GM10248 (cell line): ENCODE measurements around the gene PHF2.

ENCODE experiments used
- CTCF ChIA-PET: fragments of 300-600 bp; sonication (Branson Sonifier 250); formaldehyde crosslinking; extraction: SDS; loops from one replicate; lab custom pipeline; 2021; ENCODE audit warnings: antibody characterized with exemption; lab: Yijun Ruan, JAX
- POLR2A ChIA-PET: fragments of 350-650 bp; sonication (Branson Sonifier 250); formaldehyde crosslinking; extraction: SDS; loops from one replicate; lab custom pipeline; 2020; ENCODE audit warnings: antibody characterized with exemption; lab: Yijun Ruan, JAX
- DNase-seq: peaks from one replicate; pipeline ENCODE4 v3.0.0; 2012; ENCODE audit errors: extremely low spot score
- TF ChIP-seq, protein P1 (sequence below): IDR thresholded peaks from 2 replicates; pipeline ENCODE4 v1.5.1; 2012; ENCODE audit warnings: mild to moderate bottlenecking, low read depth; ENCODE audit errors: extremely low read depth, missing control alignments, control extremely low read depth

Gene PHF2

DNA sequence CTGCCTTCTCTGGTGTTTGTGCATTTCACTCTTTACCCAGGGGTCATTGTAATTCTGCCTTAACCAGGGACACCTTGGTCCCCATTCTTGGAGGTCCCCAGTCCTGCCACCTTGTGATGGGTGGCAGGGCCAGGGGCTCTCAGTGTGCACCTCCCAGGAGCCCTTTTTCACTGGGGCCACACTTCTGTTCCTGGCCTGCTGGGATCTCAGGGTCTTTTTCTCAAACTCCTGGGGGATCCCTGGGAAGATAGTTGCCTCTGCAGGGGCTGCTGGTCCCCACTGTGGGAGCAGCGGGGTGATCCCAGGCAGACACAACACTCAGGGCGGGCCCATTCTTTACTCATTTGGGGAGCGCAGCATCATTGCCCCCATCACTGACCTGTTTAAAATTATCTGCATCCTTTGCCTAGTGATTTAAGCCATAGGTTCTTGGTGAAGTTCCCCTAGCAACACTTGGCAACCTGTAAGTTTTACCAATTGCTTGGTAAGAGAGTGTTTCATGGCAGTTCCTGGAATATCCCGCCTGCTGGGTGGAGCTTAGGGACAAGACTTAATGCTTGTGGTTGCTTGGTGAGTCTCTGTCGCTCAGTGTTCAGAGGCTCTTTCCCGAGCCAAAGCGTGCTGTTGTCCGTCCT lies 15.7 kb downstream of the PHF2 start:
- ChIA-PET CTCF (no interaction called here), POLR2A (no interaction called here)
- TF ChIP-seq, protein P1, sequence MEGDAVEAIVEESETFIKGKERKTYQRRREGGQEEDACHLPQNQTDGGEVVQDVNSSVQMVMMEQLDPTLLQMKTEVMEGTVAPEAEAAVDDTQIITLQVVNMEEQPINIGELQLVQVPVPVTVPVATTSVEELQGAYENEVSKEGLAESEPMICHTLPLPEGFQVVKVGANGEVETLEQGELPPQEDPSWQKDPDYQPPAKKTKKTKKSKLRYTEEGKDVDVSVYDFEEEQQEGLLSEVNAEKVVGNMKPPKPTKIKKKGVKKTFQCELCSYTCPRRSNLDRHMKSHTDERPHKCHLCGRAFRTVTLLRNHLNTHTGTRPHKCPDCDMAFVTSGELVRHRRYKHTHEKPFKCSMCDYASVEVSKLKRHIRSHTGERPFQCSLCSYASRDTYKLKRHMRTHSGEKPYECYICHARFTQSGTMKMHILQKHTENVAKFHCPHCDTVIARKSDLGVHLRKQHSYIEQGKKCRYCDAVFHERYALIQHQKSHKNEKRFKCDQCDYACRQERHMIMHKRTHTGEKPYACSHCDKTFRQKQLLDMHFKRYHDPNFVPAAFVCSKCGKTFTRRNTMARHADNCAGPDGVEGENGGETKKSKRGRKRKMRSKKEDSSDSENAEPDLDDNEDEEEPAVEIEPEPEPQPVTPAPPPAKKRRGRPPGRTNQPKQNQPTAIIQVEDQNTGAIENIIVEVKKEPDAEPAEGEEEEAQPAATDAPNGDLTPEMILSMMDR: no peak
- no peak for DNase-seq

DNA sequence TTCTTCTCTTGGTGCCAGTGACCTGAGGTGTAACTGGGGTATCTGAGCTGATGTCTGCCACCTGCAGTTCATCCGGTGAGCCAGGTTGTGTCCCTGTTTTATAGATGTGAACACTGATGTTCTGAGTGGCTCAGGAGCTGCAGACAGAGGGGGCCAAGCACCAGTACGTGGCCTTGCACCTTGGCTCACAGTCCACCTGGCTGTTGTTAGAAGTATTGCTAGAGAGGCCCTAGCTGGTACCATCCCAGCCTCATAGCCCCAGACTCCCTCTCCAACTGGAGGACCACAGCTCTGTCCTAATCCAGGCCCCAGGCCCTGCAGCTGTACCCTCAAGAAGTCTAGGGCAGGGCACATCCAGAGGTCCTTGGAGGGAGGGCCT lies 16.2 kb downstream of the PHF2 start:
- CTCF ChIA-PET: interaction anchor here (0.7 kb wide), 1 partner anchor 10 kb away, joined by 3 read pairs; no protein-coding TSS in a partner anchor
- TF ChIP-seq, protein P1: no peak
- DNase-seq: no peak
- POLR2A ChIA-PET: no interaction called here

DNA sequence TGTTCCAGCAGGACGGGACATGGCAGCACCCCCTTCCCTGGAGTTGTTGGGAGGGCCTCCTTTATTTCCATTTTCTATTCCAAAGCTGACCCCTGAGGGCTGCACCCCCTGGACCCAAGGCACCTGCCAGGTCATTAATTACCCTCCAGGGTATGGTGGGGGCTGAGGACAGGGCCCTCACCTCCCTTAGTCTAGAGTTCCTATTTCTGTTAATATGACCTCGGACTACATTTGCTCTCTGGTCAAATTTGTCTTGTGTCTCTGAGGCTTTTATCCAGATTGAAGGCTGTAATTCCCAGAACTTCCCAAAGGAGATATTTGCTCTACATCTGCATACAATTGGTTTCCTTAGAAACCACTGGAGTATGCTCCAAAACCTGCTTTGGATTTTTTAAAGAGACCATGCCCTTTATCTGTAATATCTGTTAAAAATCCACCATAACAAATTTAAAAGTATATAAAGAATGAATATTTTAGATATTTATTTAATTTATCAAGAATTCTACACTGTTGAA lies 16.8 kb downstream of the PHF2 start:
- ChIA-PET CTCF (interaction anchor here (0.7 to 0.9 kb wide), 2 partner anchors 10 to 11 kb away, joined by 3 read pairs; no protein-coding TSS in a partner anchor), POLR2A (no interaction called here)
- TF ChIP-seq, protein P1: no peak
- DNase-seq: no peak

DNA sequence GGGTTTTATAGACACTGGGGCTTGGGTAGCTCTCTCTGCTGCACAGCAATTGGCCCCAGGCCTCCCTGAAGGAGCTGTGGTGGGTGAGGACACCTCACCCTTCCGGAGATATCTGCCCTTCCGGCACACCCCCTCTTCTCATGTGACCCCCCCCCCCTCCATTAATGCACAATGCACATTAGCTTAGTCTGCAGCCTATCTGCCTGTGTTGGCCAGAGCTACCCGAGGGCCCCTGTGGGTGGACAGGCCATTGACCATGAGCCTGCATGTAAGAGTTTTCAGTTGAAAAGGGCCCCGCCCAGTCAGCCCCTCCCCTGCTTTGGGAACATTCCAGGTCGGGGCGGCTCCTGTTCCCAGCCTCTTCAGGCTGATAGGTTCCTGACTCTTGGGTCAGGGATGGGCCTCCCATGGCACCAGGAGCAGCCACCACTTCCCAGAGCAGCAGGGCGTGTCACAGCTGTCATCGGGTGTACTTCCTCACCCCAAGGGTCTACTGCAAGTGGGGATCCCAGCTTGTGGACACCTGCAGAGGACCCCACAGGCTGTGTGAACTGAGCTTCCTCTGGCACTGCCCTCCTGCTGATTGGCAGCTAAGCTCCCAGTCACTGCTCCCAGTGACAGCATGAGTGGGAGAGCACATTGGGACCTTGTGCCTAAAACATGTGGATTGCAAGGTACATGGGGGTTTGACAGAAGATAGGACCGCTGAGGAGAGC lies 17.8 kb downstream of the PHF2 start:
- ChIA-PET CTCF (interaction anchor here (0.7 to 0.9 kb wide), 2 partner anchors 9 to 12 kb away, joined by 3 read pairs; no protein-coding TSS in a partner anchor), POLR2A (no interaction called here)
- DNase-seq: no peak
- TF ChIP-seq, protein P1: no peak

- ChIA-PET POLR2A (no interaction called here), CTCF (no interaction called here)
- no peak for DNase-seq
- TF ChIP-seq, protein P1: no peak
Observed at GRCh38 chr9:93595461-93595860, 19.1 kb downstream of the PHF2 start.

DNA sequence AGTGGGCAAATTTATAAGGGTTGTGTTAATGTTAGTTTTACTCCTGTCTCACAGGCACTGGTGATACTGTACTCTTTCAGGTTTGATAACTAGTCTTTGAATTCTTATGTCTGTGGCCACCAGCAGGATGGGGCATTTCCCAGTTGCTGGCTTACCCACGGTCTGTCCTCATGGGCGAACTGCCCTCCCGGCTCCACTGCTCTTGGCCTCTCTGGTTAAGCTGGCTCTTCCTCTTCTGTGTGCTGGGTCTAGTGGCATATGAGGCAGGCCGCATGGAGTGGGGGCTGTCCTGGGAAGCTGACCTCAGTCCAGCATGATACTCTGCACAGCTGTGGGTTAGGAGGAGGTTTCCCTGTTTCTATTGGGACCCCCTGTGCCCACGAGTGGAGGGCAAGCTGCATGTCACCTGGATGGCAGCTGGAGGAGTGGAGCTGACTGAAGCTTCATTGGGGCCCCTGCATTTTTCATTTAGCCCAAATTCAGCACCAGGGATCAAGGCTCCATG lies 19.5 kb downstream of the PHF2 start:
- ChIA-PET POLR2A (no interaction called here), CTCF (no interaction called here)
- no peak for DNase-seq
- TF ChIP-seq, protein P1: no peak
